OCI-LY3 (cell line): ENCODE data around the gene TMEM205.

Source experiments
- CTCF ChIP-seq: fragments of 200-600, 300-600 bp; sonication (generic); IDR thresholded peaks from 2 replicates; pipeline ENCODE4 v1.5.1; 2014; ENCODE audit warnings: antibody characterized with exemption, low read length, low read depth
- EZH2phosphoT487 ChIP-seq: fragments of 200-600 bp; shearing (Covaris generic); IDR thresholded peaks from 2 replicates; pipeline ENCODE4 v1.6.1; 2018; ENCODE audit warnings: antibody characterized with exemption, mixed run types, low read depth

GRCh38 chr19:11387162-11388034 lies 41.3 kb upstream of the TMEM205 start:
- TF ChIP-seq CTCF (no peak), EZH2phosphoT487 (no peak)
